Kidney (tissue), 14 donors: ENCODE data around the gene GMDS. TPM values are rescaled to one million over a fixed set of nuclear protein-coding genes. Genes with fewer than 3 reads are reported as not detected.
A peak's percentile ranks its signal among the peaks of the same experiment; 100 is the strongest.

Source experiments
- DNase-seq, 5 donors: peaks; one replicate each; pipeline ENCODE4 v3.0.0-alpha.2; 2013 to 2020
- FAIRE-seq: peaks from 2 replicates; lab custom pipeline; 2012; peaks lifted over from hg19 to GRCh38; lab: Jason Lieb, UNC
- H3K27ac ChIP-seq, 2 donors: one replicate each; pipeline ENCODE4 v1.7.0; 2013; ENCODE audit warnings: low read depth in 2 of 2, low read length in 2 of 2, inconsistent platforms in 1 of 2
- H3K27me3 ChIP-seq: one replicate; pipeline ENCODE4 v1.7.1; 2013; ENCODE audit warnings: low read length, inconsistent platforms; ENCODE audit not compliant: control insufficient read depth, insufficient read depth
- H3K36me3 ChIP-seq, 3 donors: one replicate each; pipeline versions ENCODE4 v1.7.0 to v1.7.1; 2013; ENCODE audit warnings: low read length in 3 of 3, control low read depth in 1 of 3, inconsistent platforms in 1 of 3; ENCODE audit not compliant: insufficient read depth in 3 of 3, control insufficient read depth in 2 of 3
- H3K4me1 ChIP-seq, 3 donors: one replicate each; pipeline versions ENCODE4 v1.7.0 to v1.7.1; 2013; ENCODE audit warnings: low read length in 3 of 3, inconsistent platforms in 1 of 3, low read depth in 1 of 3; ENCODE audit not compliant: control insufficient read depth in 2 of 3, insufficient read depth in 2 of 3
- H3K4me3 ChIP-seq, 3 donors: one replicate each; pipeline versions ENCODE4 v1.7.0 to v1.8.1; 2013; ENCODE audit warnings: low read length in 3 of 3, control low read depth in 1 of 3, inconsistent platforms in 1 of 3
- H3K9ac ChIP-seq, 3 donors: one replicate each; pipeline versions ENCODE4 v1.7.0 to v1.7.1; 2013; ENCODE audit warnings: low read length in 3 of 3, control low read depth in 1 of 3, inconsistent platforms in 1 of 3
- H3K9me3 ChIP-seq, 3 donors: one replicate each; pipeline versions ENCODE4 v1.7.0 to v1.7.1; 2013; ENCODE audit warnings: low read length in 3 of 3, control low read depth in 1 of 3, inconsistent platforms in 1 of 3; ENCODE audit not compliant: control insufficient read depth in 2 of 3, insufficient read depth in 1 of 3
- intact Hi-C: fragments of 100-400 bp; cut with DNase I; formaldehyde crosslinking; loops from one replicate; pipeline ENCODE4 v1.11.1; 2022
- polyA plus RNA-seq: library from polyadenylated mRNA; stranded (reverse); fragments of 350-450 nt; fragmentation: Illumina TruSeq; extraction: RNeasy Lipid Tissue Mini Kit (QIAGEN cat#74804); gene quantifications from one replicate; pipeline ENCODE4 v1.2.3, GENCODE V29; 2014; ENCODE audit warnings: low read depth, low replicate concordance; ENCODE audit not compliant: insufficient read depth
- total RNA-seq: library from RNA; stranded (reverse); fragmentation: NEBNext Ultra II Directional; extraction: Animal tissue kit (Norgen Biotek cat#: 25700); gene quantifications from one replicate; pipeline ENCODE4 v1.2.1, GENCODE V29; 2021
- TF ChIP-seq, protein P1 (sequence below): IDR thresholded peaks from 3 replicates; pipeline ENCODE4 v1.5.1; 2012; ENCODE audit warnings: mild to moderate bottlenecking, moderate library complexity, borderline replicate concordance; ENCODE audit not compliant: insufficient read depth; ENCODE audit errors: extremely low read depth
- donor health status: control.
- donor health status: control.
- donor health status: control.
- donor health status: control.
- donor health status: control.
- donor health status: DM: yes; HTN: yes; CAD: no.
- donor health status: Normal renal cell carcinoma (clear cell type).

The GMDS gene
- total and polyA plus RNA-seq, 2 donors from 2014 or later = 49.6 to 63.7 TPM

DNA sequence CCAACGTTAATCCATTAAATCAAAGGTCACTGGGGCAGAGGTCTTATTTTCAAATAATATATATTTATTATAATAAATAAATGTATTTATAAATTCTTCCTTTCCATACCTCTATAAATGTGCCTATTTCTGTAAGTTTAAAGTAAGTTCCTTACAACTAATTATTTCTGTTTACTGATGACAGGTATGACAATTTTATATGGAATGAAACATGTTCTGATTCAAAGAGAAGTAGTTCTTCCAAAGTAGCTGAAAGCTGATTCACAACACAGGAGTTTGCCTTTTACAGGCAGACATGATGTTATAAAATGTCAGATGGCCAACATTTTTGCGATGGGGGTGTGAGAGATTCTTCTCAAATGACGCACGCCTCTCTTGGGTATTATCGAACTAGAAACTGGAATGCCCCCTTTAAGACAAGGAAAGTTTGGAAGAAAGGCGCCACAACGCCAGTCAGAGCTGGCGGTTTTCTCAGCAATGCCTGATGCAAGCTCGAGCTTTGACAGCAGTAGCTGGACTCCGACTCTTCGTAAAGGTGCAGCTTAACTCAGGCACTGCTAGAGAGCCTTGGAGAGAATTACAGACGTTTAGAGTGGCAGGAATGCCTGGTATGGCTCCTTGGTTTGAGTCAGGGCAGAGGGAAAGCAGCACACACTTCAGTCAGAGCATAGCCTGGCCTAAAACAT is 543.6 kb downstream of the GMDS start:
- TF ChIP-seq, protein P1, sequence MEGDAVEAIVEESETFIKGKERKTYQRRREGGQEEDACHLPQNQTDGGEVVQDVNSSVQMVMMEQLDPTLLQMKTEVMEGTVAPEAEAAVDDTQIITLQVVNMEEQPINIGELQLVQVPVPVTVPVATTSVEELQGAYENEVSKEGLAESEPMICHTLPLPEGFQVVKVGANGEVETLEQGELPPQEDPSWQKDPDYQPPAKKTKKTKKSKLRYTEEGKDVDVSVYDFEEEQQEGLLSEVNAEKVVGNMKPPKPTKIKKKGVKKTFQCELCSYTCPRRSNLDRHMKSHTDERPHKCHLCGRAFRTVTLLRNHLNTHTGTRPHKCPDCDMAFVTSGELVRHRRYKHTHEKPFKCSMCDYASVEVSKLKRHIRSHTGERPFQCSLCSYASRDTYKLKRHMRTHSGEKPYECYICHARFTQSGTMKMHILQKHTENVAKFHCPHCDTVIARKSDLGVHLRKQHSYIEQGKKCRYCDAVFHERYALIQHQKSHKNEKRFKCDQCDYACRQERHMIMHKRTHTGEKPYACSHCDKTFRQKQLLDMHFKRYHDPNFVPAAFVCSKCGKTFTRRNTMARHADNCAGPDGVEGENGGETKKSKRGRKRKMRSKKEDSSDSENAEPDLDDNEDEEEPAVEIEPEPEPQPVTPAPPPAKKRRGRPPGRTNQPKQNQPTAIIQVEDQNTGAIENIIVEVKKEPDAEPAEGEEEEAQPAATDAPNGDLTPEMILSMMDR = no peak
- H3K36me3 ChIP-seq = no peaks in the 10 kb centered on the region
- intact Hi-C loops = no loop called here
- no peaks in the 10 kb centered on the region for H3K4me1 ChIP-seq
- H3K27ac ChIP-seq = no peak overlapping the region
- no peak overlapping the region for H3K4me3 ChIP-seq
- H3K27me3 ChIP-seq = no peaks in the 10 kb centered on the region
- DNase-seq (no peak), FAIRE-seq (peak; percentile 8)
- no peak overlapping the region for H3K9ac ChIP-seq
- no peaks in the 10 kb centered on the region for H3K9me3 ChIP-seq

DNA sequence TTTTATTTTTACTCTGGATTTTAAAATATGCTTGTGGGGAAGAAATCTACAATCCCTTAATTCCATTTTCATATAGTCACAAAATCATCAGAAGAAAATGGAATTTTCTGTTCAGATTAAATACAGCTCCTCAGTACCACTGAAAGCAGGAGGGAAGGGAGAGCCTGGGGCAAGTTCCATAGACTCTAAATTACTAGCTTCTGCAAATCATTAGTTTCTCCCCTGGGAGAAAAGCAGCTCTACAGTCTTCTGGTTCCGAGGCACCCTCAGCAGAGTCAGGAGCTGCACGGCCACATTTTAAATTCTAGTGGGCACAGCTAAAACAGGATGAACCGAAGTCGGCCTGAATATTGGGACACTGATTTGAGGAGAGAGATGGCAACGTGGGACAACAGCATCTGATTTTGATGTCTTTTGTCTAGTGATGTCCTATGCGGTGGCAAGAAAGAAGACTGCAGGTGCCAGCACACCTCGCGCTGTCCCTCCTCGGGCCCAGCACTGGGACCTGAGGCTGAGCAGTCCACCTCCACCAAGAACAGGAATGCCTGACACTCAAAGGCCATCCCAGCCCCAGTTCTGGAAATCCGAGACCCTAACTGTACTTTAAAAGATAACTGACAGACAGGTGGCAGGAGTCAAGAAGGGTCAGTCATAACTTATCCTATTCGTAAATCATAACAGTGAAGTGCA is 545.0 kb downstream of the GMDS start:
- no peak for DNase-seq
- Histone ChIP-seq H3K27me3 (no peaks in the 10 kb centered on the region), H3K4me3 (no peak overlapping the region), H3K4me1 (no peaks in the 10 kb centered on the region), H3K9ac (no peak overlapping the region), H3K27ac (no peak overlapping the region), H3K9me3 (no peaks in the 10 kb centered on the region), H3K36me3 (no peaks in the 10 kb centered on the region)
- TF ChIP-seq, protein P1 = no peak
- FAIRE-seq = no peak
- intact Hi-C loops = no loop called here

DNA sequence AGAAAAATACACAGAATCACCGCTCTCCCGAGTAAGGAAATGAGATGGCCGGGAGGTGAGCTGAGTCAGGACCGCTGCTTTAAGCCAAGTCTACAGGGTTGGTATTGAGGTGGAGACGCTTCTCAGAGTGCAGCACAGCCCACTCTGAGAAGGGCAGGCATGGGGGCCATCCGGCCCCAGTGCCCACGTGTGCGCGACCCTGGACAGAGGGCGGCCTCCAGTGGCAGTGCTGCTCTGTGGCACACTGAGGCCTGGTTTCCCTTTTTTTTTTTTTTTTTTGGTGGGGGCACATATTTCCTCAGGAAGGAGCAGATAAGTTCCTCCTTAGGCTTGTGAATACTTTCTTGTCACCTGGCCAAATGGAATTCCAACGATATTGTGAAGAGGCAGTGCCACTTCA is 546.9 kb downstream of the GMDS start:
- no peak overlapping the region for H3K4me3 ChIP-seq
- FAIRE-seq = no peak
- no peaks in the 10 kb centered on the region for H3K4me1 ChIP-seq
- no peak overlapping the region for H3K27ac ChIP-seq
- TF ChIP-seq, protein P1 = no peak
- no peak overlapping the region for H3K9ac ChIP-seq
- no peaks in the 10 kb centered on the region for H3K36me3 ChIP-seq
- H3K27me3 ChIP-seq = no peaks in the 10 kb centered on the region
- no peaks in the 10 kb centered on the region for H3K9me3 ChIP-seq
- DNase-seq = no peak
- intact Hi-C loops = no loop called here
